GM10266 (cell line): Measurements from ENCODE around the gene HAGHL.

Experiments
- DNase-seq: peaks from one replicate; pipeline ENCODE4 v3.0.0; 2012; ENCODE audit errors: extremely low spot score
- CTCF ChIP-seq: IDR thresholded peaks from 2 replicates; pipeline ENCODE4 v1.5.1; 2012; ENCODE audit warnings: mild to moderate bottlenecking, low read depth; ENCODE audit not compliant: control insufficient read depth, insufficient read depth; ENCODE audit errors: missing control alignments

HAGHL gene

GRCh38 chr16:764848-765487 lies 38.1 kb downstream of the HAGHL start:
- no peak for TF ChIP-seq CTCF
- DNase-seq = no peak

DNA sequence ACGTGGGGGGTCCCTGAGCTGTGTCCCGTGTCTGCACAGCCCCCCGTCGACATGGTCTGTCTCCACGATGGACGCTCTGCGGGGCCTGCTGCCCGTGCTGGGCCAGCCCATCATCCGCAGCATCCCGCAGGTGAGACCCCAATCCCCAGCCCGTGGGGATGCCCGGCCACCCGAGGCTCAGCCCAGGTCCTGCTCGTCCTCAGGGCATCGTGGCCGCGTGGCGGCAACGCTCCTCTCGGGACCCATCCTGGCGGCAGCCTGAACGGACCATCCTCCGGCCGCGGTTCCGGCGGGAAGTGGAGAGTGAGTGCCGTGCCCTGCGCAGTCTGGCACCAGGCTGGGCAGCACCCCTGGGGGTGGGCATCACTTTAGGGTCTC lies 38.6 kb downstream of the HAGHL start:
- DNase-seq = no peak
- no peak for TF ChIP-seq CTCF

DNA sequence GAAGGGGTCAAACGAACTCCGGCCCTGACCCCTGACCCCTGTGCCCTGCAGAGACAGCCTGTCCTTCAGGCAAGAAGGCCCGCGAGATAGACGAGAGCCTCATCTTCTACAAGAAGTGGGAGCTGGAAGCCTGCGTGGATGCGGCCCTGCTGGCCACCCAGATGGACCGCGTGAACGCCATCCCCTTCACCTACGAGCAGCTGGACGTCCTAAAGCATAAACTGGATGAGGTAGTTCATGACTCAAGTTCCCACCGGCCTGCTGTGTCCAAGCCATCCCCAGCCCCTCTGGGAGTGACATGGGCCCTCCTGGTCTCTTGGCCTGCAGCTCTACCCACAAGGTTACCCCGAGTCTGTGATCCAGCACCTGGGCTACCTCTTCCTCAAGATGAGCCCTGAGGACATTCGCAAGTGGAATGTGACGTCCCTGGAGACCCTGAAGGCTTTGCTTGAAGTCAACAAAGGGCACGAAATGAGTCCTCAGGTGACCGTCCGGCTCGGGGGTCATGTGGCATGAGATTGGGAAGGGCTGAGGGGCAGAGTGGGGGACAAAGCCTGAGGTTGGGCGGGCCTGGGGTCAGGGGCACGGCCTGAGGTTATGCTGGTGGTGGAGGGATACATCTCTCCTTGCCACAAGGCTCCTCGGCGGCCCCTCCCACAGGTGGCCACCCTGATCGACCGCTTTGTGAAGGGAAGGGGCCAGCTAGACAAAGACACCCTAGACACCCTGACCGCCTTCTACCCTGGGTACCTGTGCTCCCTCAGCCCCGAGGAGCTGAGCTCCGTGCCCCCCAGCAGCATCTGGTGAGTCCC lies 39.3 kb downstream of the HAGHL start:
- TF ChIP-seq CTCF = no peak
- DNase-seq = no peak

GRCh38 chr16:766820-767640 lies 40.1 kb downstream of the HAGHL start:
- TF ChIP-seq CTCF = no peak
- no peak for DNase-seq

DNA sequence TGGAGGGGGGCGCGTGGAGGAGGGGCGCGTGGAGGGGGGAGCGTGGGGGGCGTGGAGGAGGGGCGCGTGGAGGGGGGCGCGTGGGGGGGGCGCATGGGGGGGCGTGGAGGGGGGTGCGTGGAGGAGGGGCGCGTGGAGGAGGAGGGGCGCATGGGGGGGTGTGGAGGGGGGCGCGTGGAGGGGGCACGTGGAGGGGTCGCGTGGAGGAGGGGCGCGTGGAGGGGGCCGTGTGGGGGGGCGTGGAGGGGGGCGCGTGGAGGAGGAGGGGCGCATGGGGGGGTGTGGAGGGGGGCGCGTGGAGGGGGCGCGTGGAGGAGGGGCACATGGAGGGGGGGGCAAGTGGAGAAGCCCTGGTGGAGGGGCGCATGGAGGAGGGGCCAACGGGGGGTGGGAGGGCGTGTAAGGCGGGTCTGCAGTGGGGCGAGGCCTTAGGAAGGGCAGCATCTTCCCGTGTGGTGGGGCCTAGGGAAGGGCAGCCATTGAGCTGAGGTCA lies 40.9 kb downstream of the HAGHL start:
- no peak for TF ChIP-seq CTCF
- DNase-seq = no peak

DNA sequence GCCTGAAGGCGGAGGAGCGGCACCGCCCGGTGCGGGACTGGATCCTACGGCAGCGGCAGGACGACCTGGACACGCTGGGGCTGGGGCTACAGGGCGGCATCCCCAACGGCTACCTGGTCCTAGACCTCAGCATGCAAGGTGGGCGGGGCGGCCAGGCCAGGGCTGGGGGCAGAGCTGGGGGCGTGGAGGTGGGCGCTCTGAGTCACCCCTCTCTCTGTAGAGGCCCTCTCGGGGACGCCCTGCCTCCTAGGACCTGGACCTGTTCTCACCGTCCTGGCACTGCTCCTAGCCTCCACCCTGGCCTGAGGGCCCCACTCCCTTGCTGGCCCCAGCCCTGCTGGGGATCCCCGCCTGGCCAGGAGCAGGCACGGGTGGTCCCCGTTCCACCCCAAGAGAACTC lies 41.5 kb downstream of the HAGHL start:
- DNase-seq = no peak
- no peak for TF ChIP-seq CTCF
